ENCODE measurements around the gene IRX4.
"Not testable (repeated sequence)": the region's sequence is repeated elsewhere in the genome, so short reads cannot be mapped to it uniquely, and the experiment has no call there.

The IRX4 gene

DNA sequence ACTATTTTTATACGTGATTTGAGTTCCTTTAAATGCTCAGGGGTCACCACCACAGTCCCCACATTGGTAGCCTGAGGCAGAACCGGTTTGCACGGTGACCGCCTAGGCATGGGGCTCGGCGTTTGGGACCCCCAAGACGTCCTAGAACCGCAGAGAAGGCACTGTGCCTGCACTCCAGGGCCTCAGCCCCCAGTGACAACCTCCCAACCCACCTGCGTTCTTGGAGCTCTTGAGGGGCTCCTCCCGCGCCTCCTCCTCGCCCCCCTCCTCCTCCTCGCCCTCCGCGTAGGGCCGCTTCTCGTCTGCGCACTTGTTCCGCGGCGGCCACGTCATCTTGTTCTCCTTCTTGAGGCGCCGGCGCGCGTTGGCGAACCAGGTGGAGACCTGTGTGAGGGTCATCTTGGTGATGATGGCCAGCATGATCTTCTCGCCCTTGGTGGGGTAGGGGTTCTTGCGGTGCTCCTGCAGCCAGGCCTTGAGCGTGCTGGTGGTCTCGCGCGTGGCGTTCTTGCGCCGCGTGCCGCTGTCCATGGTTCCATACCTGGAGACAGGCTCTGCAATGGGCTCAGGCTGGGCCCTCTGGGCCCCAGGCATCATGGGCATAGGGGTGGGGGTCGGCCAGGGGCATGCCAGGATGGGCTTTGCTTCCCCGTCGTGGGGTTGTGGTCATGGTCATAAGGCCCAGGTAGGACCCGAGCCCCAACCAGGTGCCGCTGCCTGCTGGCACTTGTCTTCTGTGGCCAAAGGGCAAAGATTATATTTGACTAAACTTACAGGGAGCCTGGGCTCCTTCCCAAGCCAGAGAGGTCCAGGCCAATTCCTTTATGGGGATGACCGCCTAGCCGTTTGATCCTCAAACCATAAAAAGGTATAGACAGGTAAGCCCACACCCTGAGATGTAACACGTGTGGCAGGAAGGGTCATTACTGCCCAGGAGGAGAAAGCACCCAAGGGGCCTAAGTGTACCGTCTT lies 3.1 kb downstream of the IRX4 start:
- DNase-seq, result no peak

GRCh38 chr5:1878050-1878849 lies 4.5 kb downstream of the IRX4 start:
- DNase-seq, result no peak

GRCh38 chr5:1877103-1878049 lies 5.3 kb downstream of the IRX4 start:
- DNase-seq, result no peak

GRCh38 chr5:1876660-1877064 lies 6.1 kb downstream of the IRX4 start:
- DNase-seq, result no peak

DNA sequence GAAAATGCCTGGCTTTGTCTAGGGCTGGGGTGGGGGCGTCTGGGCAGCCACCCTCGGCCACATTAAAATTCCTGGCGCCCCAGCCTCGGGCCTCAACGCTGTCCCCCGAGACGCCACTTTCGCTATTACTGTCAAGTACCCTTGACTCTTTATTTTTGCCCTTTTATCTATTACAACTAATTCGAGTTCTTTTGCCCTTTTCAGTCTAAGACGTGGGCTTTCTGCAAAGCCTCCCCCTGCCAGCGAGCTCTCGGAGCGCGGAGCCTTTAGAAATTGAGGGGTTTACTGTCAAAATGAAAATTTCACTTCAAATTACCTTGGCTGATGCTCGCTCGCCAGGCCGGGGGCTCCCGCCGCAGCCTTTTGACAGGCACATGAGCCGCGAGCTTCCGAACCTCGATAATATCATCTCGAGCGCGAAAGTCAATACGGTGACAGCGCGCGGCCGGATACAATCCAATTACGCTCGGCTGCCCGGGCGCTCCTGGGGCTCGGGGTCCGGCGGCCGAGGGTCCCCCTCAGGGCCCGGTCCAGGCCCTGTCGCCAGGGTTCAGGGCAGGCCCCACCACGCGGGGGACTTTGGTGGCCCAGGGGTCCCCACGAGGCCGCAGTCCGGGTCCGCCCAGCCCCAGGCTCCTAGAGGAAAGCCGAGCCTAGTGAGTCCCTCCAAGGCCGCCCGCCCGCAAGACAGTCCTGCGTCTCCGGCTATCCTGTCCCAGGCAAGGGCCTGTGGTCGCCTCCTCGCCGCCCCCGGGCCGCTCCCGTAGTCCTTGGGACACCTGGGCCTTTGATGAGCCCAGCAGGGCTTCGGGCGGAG lies 6.7 kb downstream of the IRX4 start:
- no peak for DNase-seq

DNA sequence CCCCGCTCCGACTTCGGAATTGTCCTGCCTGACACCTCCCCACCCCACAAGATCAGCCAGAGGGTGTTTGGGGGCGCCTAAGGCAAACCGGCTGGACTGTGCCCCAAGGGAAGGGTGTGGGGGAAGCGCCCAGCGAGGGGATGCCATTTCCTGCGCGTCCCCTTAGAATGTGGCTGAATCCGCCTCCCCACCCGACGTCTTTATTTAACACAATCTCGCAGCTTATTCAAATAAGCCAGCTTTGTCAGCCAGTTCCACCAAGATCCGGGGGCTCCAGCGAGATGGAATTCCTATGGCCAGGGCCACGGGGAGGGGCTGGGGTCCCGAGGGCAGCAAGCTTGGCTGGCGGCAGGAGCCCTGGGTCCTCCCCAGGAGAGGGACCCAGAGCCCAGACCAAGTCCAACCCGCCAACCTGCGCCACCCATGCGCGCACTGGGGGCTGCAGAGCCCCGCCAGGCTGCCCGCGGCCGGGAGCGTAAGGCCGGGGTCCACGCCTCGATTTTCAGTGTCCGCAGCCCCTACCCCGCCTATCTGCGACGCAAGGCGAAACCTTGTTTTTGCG lies 7.4 kb downstream of the IRX4 start:
- no peak for DNase-seq

- no peak for DNase-seq
Observed at GRCh38 chr5:1874771-1875220, 7.9 kb downstream of the IRX4 start.

DNA sequence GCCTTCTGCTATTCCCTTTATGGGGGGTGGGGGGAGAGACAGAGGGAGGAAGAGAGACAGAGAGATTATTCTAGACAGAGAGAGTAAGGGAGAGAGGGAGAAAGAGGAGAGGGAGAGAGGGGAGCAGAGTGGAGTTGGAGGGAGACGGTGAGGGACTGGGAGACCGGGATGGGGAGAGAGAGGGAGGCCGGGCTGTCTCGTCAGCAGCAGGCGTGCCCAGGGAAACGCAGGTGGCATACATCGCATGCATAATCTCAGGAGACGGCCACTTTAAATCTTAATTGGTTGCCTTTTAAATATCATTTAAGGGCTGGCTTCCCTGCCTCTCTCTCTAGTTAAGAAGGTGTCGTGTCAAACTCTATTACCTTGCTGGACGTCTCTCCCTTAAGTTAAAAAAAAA lies 8.4 kb downstream of the IRX4 start:
- no peak for DNase-seq

DNA sequence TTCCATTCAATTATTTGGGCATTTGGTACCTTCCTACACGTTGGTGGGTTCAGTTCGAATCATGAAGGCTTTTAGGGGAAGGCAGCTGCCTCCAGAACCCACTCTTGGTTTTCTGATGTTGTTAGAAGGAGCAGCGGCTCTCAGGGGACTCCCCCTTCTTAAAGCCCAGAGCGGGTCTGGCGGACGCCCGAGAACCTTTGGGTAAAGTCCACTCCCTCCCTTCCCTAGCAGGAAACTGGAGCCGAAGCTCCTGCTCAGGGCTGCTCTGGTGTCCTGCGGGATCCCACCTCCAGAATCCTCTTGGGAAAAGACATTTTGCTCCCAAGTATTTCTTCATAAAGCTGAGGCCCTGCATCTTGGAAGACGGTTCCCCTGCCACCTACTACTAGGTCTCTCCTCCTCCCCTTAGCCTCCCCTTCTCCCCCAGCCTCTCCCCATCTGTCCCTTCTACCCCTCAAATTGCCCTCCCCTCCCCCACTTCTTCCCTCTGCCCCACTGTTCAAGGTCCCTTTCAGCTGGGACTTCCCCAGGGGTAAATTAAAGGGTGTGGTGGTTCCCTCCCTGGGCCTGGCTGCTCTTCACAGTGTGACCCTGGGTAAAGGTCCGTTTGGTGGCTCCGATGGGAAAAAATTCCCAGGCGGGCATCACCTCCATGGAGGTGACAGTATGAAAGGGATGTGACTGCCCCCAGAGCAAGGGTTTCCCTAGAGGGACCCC lies 9.3 kb downstream of the IRX4 start:
- DNase-seq, result no peak

DNA sequence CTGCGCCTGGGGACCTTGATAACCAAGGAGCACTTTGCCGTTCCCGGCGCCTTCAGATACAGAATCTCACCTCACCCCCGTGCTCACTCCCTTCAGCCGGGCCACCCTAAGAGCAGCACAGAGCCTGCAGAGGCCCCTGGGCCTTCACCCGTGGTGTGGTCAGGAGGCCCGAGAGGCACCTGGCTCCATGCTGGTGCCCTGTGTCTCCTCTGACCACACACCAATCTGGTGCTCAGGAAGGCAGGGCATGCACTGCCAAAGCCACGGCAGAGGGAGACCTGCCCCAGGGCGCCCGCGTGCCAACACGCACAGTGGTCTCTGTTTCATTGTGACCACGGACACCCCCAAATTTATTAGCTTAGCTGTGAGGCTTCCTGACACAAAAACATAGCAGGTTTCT lies 11.3 kb downstream of the IRX4 start:
- DNase-seq, result no peak

GRCh38 chr5:1870435-1871272 lies 12.1 kb downstream of the IRX4 start:
- not testable (repeated sequence) for DNase-seq

DNA sequence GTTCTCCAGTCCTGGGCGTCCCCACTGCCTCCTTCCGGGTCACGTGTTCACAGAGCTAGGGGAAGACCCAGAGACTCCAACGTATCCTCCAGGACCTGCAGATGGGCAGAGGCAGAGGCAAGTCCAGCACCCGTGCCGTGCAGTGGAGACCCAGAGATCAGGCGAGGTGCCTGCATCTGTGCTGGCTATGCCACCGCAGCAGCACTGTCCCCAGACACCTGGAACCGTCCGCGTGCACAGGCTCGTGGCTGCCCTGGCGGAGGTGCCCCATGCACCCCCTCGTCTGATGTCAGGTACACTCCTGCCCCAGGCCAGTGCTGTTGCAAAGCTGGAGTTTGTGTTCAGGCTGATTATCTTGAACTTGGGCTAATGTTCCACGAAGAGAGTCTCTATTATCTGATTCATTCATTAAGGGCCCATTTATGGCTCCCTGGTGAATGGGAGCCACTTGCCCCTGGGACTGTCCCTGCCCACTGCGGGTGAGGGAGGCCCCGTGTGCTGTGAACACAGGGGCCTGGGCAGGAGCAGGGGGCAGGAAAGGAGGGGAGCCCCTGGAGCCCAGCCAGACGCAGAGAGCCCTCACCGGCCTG lies 13.7 kb downstream of the IRX4 start:
- no peak for DNase-seq

GRCh38 chr5:1867815-1868143 lies 14.9 kb downstream of the IRX4 start:
- no peak for DNase-seq

DNA sequence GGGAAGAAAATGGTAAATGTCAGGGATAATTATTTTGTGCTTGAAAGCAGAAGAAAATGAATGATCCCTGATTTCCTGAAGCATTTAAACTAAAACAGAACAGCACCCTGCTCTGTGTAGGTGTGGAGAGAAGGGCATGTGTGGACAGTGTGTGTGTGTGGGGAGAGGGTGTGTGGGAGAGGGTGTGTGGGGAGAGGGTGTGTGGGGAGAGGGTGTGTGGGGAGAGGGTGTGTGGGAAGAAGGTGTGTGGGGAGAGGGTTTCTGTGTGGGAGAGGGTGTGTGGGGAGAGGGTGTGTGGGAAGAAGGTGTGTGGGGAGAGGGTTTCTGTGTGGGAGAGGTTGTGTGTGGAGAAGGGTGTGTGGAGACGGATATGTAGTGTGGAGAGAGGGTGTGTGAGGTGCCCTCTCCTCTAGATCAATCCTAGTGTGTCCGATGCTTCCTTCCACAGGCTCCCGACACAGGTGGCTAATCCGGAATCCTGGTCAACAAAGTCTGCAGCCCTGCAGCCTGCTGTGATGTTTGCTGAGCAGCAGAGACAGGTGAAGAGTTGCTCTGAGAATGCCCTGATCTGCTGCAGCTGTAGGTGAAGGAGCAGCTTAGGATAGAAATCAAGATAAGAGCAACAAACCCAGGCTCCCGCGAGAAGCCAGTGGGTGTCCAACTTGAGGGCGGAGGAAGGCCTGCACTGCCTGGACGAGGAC lies 15.5 kb downstream of the IRX4 start:
- peak in 2 of 56 donors; percentile 3 to 67 for DNase-seq

DNA sequence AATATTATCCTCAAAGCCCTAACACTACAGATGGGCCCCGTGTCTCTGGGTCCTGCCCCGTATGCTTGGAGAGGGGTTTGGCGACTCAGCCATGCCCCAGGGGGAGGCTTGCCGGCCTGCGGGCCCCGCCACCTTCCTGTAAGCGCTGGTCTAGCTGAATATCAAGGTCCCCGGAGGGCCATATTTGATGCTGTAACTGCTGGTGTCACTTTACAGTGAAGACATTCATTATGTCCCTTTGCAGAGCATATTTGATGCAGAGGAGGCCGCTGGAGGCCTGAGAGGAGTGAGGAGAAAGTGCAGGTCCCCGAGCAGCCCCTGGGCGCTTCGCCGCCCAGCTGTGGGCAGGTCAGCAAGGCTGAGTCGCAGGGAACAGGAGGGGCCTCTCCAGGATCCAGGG lies 16.8 kb downstream of the IRX4 start:
- no peak for DNase-seq

DNA sequence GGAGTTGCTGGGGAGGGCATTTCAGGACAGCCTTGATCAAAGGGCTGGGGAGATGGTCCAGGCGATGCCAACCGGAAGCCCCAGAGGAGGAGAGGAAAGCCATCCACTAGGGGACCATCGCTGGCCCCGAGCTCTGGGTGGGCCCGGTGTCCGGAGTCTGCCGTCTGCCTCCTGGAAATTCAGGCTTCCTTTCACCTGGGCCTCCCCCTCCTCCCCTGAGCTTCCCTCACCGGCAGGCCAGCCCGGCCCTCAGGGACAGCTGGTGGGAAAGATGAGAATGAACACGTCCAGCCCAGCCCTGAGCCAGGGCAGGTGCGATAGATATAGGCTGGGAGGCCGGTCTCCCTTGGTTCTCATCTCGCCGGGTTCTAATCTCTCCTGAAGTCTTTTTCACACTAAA lies 17.2 kb downstream of the IRX4 start:
- DNase-seq, result no peak

GRCh38 chr5:1864896-1865440 lies 17.8 kb downstream of the IRX4 start:
- DNase-seq, result no peak

All from amygdala (tissue), 56 donors.